Fibroblast of lung (primary cell): Measurements from ENCODE around the gene ZNF549.

Source experiments
- EZH2 ChIP-seq: IDR thresholded peaks from 2 replicates; pipeline ENCODE4 v1.5.1; 2012; ENCODE audit warnings: low read length, control low read depth, mild to moderate bottlenecking; ENCODE audit errors: missing control alignments
- TF ChIP-seq, protein P1 (sequence below), 2 donors: IDR thresholded peaks in 1 of 2; conservative IDR thresholded peaks in 1 of 2; 1 replicate in 1 of 2; 2 replicates in 1 of 2; pipeline ENCODE4 v1.5.1; 2011 to 2012; ENCODE audit warnings: low read length in 2 of 2, control low read depth in 1 of 2, inconsistent platforms in 1 of 2, low read depth in 1 of 2, mild to moderate bottlenecking in 1 of 2

DNA sequence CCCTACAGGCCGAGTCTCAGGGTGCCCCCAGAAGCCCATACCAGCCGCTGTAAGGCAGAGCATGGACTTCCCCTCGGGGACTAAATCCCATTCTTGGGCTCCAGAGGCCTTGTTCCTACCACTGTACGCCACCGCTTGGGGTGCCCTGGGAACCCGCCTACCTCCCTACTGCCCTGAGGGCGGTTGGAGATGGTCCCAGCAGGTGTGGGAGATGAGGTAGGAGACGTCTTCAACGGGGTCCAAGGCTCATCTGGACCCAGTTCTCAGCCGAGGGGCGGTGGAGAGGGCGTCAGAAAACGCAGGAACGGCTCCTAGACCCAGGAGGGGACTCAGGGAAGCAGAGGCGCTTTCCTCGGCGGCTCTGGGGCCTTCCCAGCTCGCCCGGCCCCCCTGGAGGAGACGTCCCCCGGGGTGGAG, 56.0 kb downstream of the ZNF549 start:
- TF ChIP-seq, protein P1, sequence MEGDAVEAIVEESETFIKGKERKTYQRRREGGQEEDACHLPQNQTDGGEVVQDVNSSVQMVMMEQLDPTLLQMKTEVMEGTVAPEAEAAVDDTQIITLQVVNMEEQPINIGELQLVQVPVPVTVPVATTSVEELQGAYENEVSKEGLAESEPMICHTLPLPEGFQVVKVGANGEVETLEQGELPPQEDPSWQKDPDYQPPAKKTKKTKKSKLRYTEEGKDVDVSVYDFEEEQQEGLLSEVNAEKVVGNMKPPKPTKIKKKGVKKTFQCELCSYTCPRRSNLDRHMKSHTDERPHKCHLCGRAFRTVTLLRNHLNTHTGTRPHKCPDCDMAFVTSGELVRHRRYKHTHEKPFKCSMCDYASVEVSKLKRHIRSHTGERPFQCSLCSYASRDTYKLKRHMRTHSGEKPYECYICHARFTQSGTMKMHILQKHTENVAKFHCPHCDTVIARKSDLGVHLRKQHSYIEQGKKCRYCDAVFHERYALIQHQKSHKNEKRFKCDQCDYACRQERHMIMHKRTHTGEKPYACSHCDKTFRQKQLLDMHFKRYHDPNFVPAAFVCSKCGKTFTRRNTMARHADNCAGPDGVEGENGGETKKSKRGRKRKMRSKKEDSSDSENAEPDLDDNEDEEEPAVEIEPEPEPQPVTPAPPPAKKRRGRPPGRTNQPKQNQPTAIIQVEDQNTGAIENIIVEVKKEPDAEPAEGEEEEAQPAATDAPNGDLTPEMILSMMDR (conservative IDR thresholded peaks at IDR 0.05 in 1 of 2, IDR thresholded peaks at IDR 0.05 in 1 of 2; ENCODE audit: low read depth in 1 of 2, low read length in 2 of 2): no peak
- no peak for TF ChIP-seq EZH2
